Left lung (tissue), 10 donors: ENCODE measurements around the gene TCAP. TPM values are rescaled to one million over a fixed set of nuclear protein-coding genes. Genes with fewer than 3 reads are reported as not detected.

Source experiments
- ATAC-seq: fragments of 200-7000 bp; cut with Tn5 transposase; one replicate; pipeline ENCODE4 v1.9.1; 2020; ENCODE audit warnings: moderate library complexity
- DNase-seq, 4 donors: peaks; one replicate each; pipeline ENCODE4 v3.0.0-alpha.2; 2013 to 2020
- H3K27ac ChIP-seq, 2 donors: fragments of 200-600 bp; sonication (generic) in 1 of 2; one replicate each; pipeline versions ENCODE4 v1.5.0 to v1.8.0; 2020 to 2021
- H3K27me3 ChIP-seq, 2 donors: fragments of 200-600 bp; sonication (generic) in 1 of 2; one replicate each; pipeline versions ENCODE4 v1.5.0 to v1.8.0; 2020 to 2021
- H3K36me3 ChIP-seq, 2 donors: fragments of 200-600 bp; sonication (generic) in 1 of 2; one replicate each; pipeline versions ENCODE4 v1.5.0 to v1.8.0; 2020 to 2021
- H3K4me1 ChIP-seq, 2 donors: fragments of 200-600 bp; one replicate each; pipeline ENCODE4 v1.8.0; 2021
- H3K4me3 ChIP-seq, 2 donors: fragments of 200-600 bp; sonication (generic) in 1 of 2; one replicate each; pipeline versions ENCODE4 v1.5.0 to v1.8.0; 2020 to 2021; ENCODE audit warnings: mild to moderate bottlenecking in 1 of 2
- H3K9me3 ChIP-seq, 2 donors: fragments of 200-600 bp; sonication (generic) in 1 of 2; one replicate each; pipeline versions ENCODE4 v1.5.0 to v1.8.0; 2020 to 2021
- intact Hi-C, 2 donors: fragments of 100-400 bp; cut with DNase I; formaldehyde crosslinking; loops; one replicate each; pipeline versions ENCODE4 v1.11.2 to v1.14.2; 2022
- polyA plus RNA-seq, 6 donors: library from polyadenylated mRNA; unstranded; fragments of 120-200 nt; gene quantifications; one replicate each; pipeline ENCODE4 v1.2.1, GENCODE V29; 2013; ENCODE audit not compliant: insufficient read length in 6 of 6
- total RNA-seq, 2 donors: library from RNA; stranded (reverse); fragmentation: NEBNext Ultra II Directional; extraction: Animal tissue kit (Norgen Biotek cat#: 25700); gene quantifications; one replicate each; pipeline ENCODE4 v1.2.1, GENCODE V29; 2021
- TF ChIP-seq, protein P1 (sequence below), 2 donors: fragments of 200-600 bp; sonication (generic) in 1 of 2; IDR thresholded peaks; one replicate each; pipeline versions ENCODE4 v1.5.0 to v1.8.0; 2021; ENCODE audit warnings: antibody characterized with exemption in 2 of 2
- donor health status: DM: no; HTN: yes; CAD: no.
- donor health status: DM: no; HTN: no; CAD: no.

The TCAP gene
- total and polyA plus RNA-seq, 8 donors = 1.3 to 2.6 (median 1.8) TPM

DNA sequence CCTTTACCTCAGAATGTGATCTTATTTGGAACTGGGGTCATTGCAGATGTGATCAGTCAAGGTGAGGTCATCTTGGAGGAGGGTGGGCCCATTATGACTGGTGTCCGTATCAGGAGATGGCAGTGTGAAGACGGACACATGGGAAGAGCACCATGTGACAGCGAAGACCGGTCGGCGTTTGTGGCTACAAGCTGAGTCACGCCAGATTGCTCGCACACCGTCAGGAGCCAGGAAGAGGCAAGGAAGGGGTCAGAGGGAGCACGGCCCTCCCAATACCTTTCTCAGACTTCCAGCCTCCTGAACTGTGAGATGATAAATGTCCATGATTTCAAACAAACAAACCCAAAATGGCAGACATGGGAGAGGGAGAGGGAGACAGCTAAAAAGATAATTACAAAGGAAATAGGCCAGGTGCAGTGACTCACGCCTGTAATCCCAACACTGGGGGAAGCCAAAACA, 15.0 kb upstream of the TCAP start:
- Histone ChIP-seq H3K4me1 (peaks cover 0 to 56% of the 10 kb centered on the region in 2 donors), H3K9me3 (no peaks in the 10 kb centered on the region), H3K27me3 (no peaks in the 10 kb centered on the region), H3K36me3 (peaks cover 0 to 8% of the 10 kb centered on the region in 2 donors), H3K27ac (no peak overlapping the region), H3K4me3 (no peak overlapping the region)
- TF ChIP-seq, protein P1, sequence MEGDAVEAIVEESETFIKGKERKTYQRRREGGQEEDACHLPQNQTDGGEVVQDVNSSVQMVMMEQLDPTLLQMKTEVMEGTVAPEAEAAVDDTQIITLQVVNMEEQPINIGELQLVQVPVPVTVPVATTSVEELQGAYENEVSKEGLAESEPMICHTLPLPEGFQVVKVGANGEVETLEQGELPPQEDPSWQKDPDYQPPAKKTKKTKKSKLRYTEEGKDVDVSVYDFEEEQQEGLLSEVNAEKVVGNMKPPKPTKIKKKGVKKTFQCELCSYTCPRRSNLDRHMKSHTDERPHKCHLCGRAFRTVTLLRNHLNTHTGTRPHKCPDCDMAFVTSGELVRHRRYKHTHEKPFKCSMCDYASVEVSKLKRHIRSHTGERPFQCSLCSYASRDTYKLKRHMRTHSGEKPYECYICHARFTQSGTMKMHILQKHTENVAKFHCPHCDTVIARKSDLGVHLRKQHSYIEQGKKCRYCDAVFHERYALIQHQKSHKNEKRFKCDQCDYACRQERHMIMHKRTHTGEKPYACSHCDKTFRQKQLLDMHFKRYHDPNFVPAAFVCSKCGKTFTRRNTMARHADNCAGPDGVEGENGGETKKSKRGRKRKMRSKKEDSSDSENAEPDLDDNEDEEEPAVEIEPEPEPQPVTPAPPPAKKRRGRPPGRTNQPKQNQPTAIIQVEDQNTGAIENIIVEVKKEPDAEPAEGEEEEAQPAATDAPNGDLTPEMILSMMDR (IDR thresholded peaks at IDR 0.05) = no peak
- intact Hi-C loops = no loop called here
- no peak for DNase-seq
- ATAC-seq = no peak

- no peak for DNase-seq
- Histone ChIP-seq H3K36me3 (peaks cover 0 to 19% of the 10 kb centered on the region in 2 donors), H3K27me3 (no peaks in the 10 kb centered on the region), H3K4me1 (peaks cover 0 to 53% of the 10 kb centered on the region in 2 donors), H3K9me3 (no peaks in the 10 kb centered on the region), H3K4me3 (no peak overlapping the region), H3K27ac (peak overlapping the region in 1 of 2 donors; percentile 57)
- ATAC-seq = no peak
- intact Hi-C loops = no loop called here
- TF ChIP-seq, protein P1 (IDR thresholded peaks at IDR 0.05) = no peak
Measured at GRCh38 chr17:39651923-39652586, 13.1 kb upstream of the TCAP start.

DNA sequence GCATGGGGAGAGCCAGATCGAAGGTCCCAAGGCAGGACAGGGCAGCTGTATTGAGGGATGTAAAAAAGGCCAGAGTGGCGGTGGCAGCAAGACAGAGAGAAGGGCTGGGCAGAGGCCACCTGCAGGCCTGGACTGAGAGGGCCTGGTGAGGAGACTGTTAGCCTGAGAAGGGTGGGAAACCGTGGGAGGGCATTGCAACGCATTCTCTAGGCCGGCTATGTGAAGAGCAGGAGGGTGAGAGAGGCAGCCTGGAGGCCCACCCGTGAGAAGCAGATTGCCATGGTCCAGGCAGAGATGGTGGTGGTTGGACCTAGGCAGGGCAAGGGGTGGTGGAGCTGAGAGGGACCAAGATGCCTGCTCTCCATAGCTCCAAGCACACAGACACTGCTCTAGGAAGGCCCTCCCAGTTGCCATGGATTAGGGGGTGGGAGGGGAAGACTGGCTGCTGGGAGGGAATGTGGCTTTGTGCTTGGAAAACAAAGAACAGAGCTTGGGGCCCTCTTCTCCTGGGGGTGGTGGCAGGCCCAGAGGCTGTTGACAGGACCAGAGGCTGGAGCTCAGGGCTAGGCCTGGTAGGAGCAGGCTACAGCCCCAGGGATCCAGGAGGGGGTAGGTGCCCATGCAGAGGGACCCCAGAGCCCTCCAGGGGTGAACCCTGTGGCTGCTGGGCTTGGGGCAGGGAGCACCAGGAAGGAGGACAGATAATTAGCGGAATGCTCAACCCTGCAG, 12.4 kb upstream of the TCAP start:
- DNase-seq = no peak
- Histone ChIP-seq H3K4me3 (no peak overlapping the region), H3K27ac (peak overlapping the region in 1 of 2 donors; percentile 57), H3K27me3 (no peaks in the 10 kb centered on the region), H3K36me3 (peaks cover 0 to 26% of the 10 kb centered on the region in 2 donors), H3K4me1 (peaks cover 0 to 60% of the 10 kb centered on the region in 2 donors), H3K9me3 (no peaks in the 10 kb centered on the region)
- TF ChIP-seq, protein P1 (IDR thresholded peaks at IDR 0.05) = no peak
- intact Hi-C loops = no loop called here
- ATAC-seq = no peak

- peaks cover 0 to 59% of the 10 kb centered on the region in 2 donors for H3K4me1 ChIP-seq
- no peak overlapping the region for H3K4me3 ChIP-seq
- peak overlapping the region in 1 of 2 donors; percentile 57 for H3K27ac ChIP-seq
- peaks cover 0 to 31% of the 10 kb centered on the region in 2 donors for H3K36me3 ChIP-seq
- intact Hi-C loops = no loop called here
- TF ChIP-seq, protein P1 (IDR thresholded peaks at IDR 0.05) = no peak
- no peaks in the 10 kb centered on the region for H3K27me3 ChIP-seq
- H3K9me3 ChIP-seq = no peaks in the 10 kb centered on the region
- ATAC-seq = no peak
- no peak for DNase-seq
Measured at GRCh38 chr17:39653316-39653661, 11.9 kb upstream of the TCAP start.

- peaks cover 0 to 60% of the 10 kb centered on the region in 2 donors for H3K4me1 ChIP-seq
- no peaks in the 10 kb centered on the region for H3K27me3 ChIP-seq
- ATAC-seq (peak; percentile 82), DNase-seq (no peak)
- TF ChIP-seq, protein P1 (IDR thresholded peaks at IDR 0.05) = peak; percentile 69 to 86
- no peak overlapping the region for H3K27ac ChIP-seq
- H3K9me3 ChIP-seq = no peaks in the 10 kb centered on the region
- intact Hi-C loops = no loop called here
- H3K4me3 ChIP-seq = no peak overlapping the region
- H3K36me3 ChIP-seq = peaks cover 0 to 36% of the 10 kb centered on the region in 2 donors
Measured at GRCh38 chr17:39653662-39654331, 11.4 kb upstream of the TCAP start.
